ENCODE results near the gene CDT1.
"Not testable (repeated sequence)": the region's sequence is repeated elsewhere in the genome, so short reads cannot be mapped to it uniquely, and the experiment has no call there.

The CDT1 gene

DNA sequence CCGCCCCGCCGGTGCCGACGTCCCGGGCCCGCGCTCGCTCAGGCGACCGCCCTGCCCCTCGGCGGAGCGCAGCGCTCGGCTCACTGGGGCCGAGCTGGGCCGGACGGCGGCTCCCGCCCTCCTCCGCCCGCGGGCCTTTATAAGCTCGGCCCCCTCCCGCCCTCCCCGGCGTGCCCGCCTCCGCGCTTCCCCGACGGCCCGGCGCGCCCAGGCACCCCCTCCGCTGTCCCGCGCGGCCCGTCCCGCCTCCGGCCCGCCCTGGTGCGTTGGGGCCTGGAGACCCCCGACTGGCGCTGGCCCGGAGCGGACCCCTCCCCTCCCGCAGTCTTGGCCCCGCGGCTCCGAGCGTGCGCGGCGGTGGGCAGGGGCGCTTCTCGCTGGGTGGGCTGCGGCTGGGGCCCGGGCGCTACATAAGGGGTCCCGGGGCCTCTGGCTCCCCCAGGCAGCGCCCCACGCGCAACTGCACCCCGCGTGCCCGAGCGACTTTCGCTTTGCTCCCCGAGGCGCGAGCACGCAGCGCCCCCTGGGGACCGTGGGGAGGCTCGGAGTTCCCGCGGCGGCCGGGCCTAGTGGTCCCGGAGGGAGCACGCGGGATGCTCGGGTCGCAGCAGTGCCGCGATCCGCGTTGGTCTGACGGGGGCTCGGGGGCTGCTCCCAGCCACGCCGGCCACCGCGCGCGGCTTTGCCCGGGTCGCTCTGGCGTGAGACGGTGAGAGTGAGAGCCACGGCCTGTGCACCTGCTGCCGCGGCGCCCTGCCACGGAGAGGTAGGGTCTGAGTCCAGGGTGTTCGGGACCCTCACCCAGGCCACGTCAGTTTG is 18.3 kb upstream of the CDT1 start, which contains the start of gene PIEZO1:
Gene PIEZO1, minus strand, starts transcription at position 115 of the 819 bp plus-strand sequence. CDS start 256 bp downstream, outside the sequence.
- H3K27me3 ChIP-seq (ENCODE audit: insufficient read depth, low read length): no peaks in the 10 kb centered on the region
- peak within 1 kb of the TSS; percentile 82 for H3K27ac ChIP-seq (ENCODE audit: low read depth, low read length)
- peak within 1 kb of the TSS; percentile 81 for H2AFZ ChIP-seq (ENCODE audit: low read length, unreplicated experiment)
- H3K4me3 ChIP-seq (ENCODE audit: low read depth, low read length): peak within 1 kb of the TSS; percentile 93
- H3K4me1 ChIP-seq (ENCODE audit: control insufficient read depth, insufficient read depth, low read length, unreplicated experiment): peaks cover 31% of the 10 kb centered on the region
- H3K36me3 ChIP-seq (ENCODE audit: insufficient read depth, low read length): no peaks in the 10 kb centered on the region
- H3K79me2 ChIP-seq (ENCODE audit: control insufficient read depth, insufficient read depth, low read length, unreplicated experiment): peaks cover 46% of the 10 kb centered on the region

DNA sequence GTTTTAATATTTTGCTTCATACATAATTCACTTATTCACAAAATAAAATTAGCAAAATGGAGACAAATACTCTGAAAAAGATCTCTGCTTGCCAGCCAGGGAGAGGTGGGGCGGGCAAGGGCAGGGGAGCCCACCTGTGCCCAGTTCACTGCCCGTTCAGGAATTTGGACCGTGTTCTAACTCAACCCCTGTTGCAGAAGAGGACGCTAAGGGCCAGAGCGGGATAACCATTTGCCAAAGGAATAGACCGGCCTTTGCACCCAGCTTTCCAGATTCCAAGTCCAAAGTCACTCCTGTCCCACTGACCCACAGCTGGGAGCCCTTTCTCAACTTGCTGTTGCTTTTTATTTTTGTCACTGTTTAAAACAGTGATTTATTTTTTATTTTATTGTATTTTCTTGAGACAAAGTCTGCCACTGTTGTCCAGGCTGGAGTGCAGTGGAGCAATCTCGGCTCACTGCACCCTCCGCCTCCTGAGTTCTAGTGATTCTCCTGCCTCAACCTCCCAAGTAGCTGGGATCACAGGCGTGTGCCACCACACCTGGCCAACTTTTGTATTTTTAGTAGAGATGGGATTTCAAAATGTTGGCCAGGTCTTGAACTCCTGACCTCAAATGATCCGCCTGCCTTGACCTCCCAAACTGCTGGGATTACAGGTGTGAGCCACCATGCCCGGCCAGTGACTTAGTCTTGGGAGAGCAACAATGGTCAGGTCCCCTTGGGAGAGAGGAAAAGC is 15.8 kb upstream of the CDT1 start:
- H3K36me3 ChIP-seq (ENCODE audit: insufficient read depth, low read length): no peaks in the 10 kb centered on the region
- H3K4me3 ChIP-seq (ENCODE audit: low read depth, low read length): no peak overlapping the region
- peaks cover 14% of the 10 kb centered on the region for H3K4me1 ChIP-seq (ENCODE audit: control insufficient read depth, insufficient read depth, low read length, unreplicated experiment)
- H2AFZ ChIP-seq (ENCODE audit: low read length, unreplicated experiment): no peak overlapping the region
- H3K27ac ChIP-seq (ENCODE audit: low read depth, low read length): no peak overlapping the region
- H3K27me3 ChIP-seq (ENCODE audit: insufficient read depth, low read length): no peaks in the 10 kb centered on the region
- peaks cover 21% of the 10 kb centered on the region for H3K79me2 ChIP-seq (ENCODE audit: control insufficient read depth, insufficient read depth, low read length, unreplicated experiment)

DNA sequence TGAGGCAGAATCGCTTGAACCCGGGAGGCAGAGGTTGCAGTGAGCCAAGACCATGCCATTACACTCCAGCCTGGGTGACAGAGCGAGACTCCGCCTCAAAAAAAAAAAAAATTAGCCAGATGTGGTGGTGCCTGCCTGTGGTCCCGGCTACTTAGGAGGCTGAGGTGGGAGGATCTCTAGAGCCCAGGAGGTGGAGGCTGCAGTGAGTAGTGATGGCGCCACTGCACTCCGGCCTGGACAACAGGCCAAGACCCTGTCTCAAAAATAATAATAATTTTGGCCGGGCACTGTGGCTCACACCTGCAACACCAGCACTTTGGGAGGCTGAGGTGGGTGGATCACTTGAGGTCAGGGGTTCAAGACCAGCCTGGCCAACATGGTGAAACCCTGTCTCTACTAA is 14.8 kb upstream of the CDT1 start:
- H3K27me3 ChIP-seq (ENCODE audit: insufficient read depth, low read length); H3K36me3 ChIP-seq (ENCODE audit: insufficient read depth, low read length); H3K27ac ChIP-seq (ENCODE audit: low read depth, low read length); H3K4me3 ChIP-seq (ENCODE audit: low read depth, low read length); H2AFZ ChIP-seq (ENCODE audit: low read length, unreplicated experiment); H3K4me1 ChIP-seq (ENCODE audit: control insufficient read depth, insufficient read depth, low read length, unreplicated experiment): not testable (repeated sequence)
- peaks cover 11% of the 10 kb centered on the region for H3K79me2 ChIP-seq (ENCODE audit: control insufficient read depth, insufficient read depth, low read length, unreplicated experiment)

DNA sequence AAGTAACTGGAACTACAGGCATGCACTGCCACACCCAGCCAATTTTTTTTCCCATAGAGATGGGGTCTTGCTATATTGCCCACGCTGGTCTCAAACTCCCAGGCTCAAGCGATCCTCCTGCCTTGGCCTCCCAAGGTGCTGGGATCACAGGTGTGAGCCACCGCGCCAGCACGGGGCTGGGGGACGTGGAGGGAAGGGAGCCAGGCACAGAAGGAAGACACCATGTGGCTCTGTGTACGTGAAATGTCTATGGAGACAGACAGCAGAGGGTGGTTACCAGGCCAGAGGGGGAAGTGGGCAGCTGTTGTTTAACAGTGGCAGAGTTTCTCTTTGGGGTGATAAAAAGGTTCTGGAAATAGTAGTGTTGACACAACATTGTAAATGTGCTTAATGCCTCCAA is 14.0 kb upstream of the CDT1 start:
- Histone ChIP-seq H3K4me3 (ENCODE audit: low read depth, low read length) (no peak overlapping the region), H3K36me3 (ENCODE audit: insufficient read depth, low read length) (no peaks in the 10 kb centered on the region), H3K4me1 (ENCODE audit: control insufficient read depth, insufficient read depth, low read length, unreplicated experiment) (peaks cover 8% of the 10 kb centered on the region), H3K27me3 (ENCODE audit: insufficient read depth, low read length) (no peaks in the 10 kb centered on the region), H3K27ac (ENCODE audit: low read depth, low read length) (no peak overlapping the region), H3K79me2 (ENCODE audit: control insufficient read depth, insufficient read depth, low read length, unreplicated experiment) (peaks cover 3% of the 10 kb centered on the region), H2AFZ (ENCODE audit: low read length, unreplicated experiment) (no peak overlapping the region)

DNA sequence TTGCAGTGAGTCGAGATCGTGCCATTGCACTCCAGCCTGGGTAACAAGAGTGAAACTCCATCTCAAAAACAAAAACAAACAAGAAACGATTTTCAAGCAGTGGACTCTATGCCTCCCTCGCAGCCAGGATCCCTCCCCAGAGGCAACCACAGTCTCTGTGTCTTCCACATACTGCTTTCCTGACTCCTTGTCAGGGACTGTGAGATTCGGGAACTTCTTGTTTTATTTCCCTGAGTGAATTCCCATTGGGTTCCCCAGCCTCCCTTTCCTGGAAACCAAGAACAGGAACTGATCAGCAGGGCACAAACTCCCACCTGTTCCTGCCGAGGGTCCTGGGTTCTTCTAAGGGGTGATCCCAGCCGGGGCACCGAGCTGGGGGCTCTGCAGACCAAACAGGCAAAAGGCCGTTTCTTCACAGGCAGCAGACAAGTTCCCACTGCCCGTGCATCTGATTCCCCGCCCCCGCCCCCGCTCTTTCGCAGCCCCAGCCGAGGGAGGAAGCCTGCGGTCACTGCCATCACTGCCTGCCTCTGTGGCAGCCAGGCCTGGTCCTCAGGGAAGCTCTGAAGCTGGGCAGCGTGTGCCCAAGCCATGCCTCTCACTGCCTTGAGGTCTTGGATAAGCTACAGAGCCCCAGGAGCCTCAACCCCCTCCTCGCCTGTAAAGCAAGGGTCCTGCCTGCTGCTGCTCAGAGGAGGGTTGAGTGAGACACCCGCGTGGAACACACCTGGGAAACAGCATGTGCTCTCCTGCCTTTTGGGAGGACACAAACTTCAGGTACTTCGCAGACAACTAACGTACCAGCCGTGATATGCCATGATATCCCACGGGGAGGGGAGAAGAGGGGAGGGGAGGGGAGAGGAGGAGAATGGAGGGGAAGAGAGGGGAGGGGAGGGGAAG is 13.0 kb upstream of the CDT1 start:
- peak overlapping the region; percentile 56; the same call in 1 of the 2 replicates for H3K4me3 ChIP-seq (ENCODE audit: low read depth, low read length)
- H3K79me2 ChIP-seq (ENCODE audit: control insufficient read depth, insufficient read depth, low read length, unreplicated experiment): no peaks in the 10 kb centered on the region
- H3K4me1 ChIP-seq (ENCODE audit: control insufficient read depth, insufficient read depth, low read length, unreplicated experiment): peaks cover 8% of the 10 kb centered on the region
- H3K27me3 ChIP-seq (ENCODE audit: insufficient read depth, low read length): no peaks in the 10 kb centered on the region
- H3K36me3 ChIP-seq (ENCODE audit: insufficient read depth, low read length): no peaks in the 10 kb centered on the region
- H2AFZ ChIP-seq (ENCODE audit: low read length, unreplicated experiment): no peak overlapping the region
- H3K27ac ChIP-seq (ENCODE audit: low read depth, low read length): no peak overlapping the region

DNA sequence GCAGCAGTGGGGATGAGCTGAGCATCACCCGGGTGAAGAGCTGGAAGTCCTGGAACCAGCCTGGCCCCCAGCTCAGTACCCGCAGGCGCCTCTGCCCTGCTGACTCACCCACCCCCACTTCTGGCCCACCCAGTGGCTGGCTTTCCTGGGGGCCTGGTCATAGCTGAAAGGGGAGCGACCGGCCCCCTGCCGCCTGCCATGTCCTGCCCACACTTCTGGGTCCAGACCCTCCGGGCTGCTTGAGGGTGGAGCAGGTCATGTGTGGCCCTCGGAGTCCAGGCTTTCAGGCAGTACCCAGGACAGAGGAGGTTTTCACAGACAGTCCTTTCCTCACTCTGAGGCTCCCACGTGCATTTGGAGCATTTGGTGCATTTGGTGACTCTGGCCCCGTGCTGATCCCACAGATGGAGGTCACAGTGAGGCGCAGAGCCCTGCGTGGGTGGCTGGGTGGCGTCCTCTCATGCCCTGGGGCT is 11.5 kb upstream of the CDT1 start:
- Histone ChIP-seq H3K27me3 (ENCODE audit: insufficient read depth, low read length) (no peaks in the 10 kb centered on the region), H3K4me3 (ENCODE audit: low read depth, low read length) (no peak overlapping the region), H3K79me2 (ENCODE audit: control insufficient read depth, insufficient read depth, low read length, unreplicated experiment) (no peaks in the 10 kb centered on the region), H3K4me1 (ENCODE audit: control insufficient read depth, insufficient read depth, low read length, unreplicated experiment) (peaks cover 8% of the 10 kb centered on the region), H2AFZ (ENCODE audit: low read length, unreplicated experiment) (no peak overlapping the region), H3K36me3 (ENCODE audit: insufficient read depth, low read length) (no peaks in the 10 kb centered on the region), H3K27ac (ENCODE audit: low read depth, low read length) (no peak overlapping the region)

DNA sequence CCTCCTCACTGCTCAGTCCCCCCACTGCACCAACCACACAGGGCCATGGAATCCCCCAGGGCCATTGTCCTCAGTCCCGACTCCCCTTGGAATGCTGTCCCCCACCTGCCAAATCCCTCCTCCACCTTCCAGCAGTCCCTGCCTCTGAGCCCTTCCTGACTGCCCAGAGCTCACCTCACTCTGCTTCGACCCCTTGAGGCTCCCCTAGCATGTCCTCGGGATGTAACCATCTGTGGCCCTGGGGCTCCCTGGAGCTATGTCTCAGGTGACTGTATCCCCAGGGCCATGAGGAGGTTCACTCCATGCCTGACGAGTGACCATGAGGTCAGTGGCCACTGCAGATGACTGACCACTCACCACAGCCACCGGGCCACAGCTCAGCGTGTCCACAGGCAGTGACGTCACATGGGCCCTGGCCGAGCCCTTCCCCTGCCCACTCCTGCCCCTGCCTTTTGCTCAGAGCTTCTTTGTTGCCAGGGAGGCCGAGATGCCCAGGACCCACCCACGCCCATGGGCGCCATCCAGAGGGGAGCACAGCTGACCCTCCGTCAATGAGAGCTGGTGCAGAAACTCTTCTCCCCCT is 10.8 kb upstream of the CDT1 start:
- H3K27me3 ChIP-seq (ENCODE audit: insufficient read depth, low read length): no peaks in the 10 kb centered on the region

DNA sequence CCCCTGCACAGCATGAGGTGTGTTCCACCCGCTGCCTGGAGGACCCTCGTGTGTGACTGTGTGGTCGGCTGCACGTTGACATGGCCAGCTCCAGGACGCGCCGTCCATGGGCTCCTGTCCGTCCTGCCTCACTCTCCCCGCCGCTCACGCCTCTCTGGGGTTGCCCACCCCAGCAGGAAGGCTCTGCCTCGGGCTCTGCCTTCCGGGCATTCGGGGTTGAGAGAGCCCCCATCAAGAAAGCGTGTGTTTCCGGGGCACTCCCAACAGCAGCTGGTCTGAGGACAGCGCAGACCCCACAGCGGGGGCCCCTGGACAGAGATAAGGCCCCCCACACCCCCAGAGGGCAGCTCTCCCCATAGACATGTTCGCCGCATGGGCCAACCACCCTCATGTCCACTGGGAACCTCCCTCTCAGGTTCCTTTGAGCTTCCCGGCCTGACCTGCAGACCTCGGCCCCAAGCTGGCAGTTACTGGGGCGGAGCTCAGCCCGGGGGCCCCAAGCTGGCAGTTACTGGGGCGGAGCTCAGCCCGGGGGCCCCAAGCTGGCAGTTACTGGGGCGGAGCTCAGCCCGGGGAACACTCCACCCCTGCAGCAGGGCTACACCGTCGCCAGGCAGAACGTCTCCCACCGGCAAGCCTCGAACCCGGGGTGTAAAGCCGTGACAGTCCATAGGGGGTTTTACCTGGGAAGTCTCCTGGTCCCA is 10.2 kb upstream of the CDT1 start:
- Histone ChIP-seq H3K4me3 (ENCODE audit: low read depth, low read length) (no peak overlapping the region), H3K79me2 (ENCODE audit: control insufficient read depth, insufficient read depth, low read length, unreplicated experiment) (no peaks in the 10 kb centered on the region), H2AFZ (ENCODE audit: low read length, unreplicated experiment) (no peak overlapping the region), H3K27ac (ENCODE audit: low read depth, low read length) (no peak overlapping the region), H3K27me3 (ENCODE audit: insufficient read depth, low read length) (no peaks in the 10 kb centered on the region), H3K36me3 (ENCODE audit: insufficient read depth, low read length) (no peaks in the 10 kb centered on the region), H3K4me1 (ENCODE audit: control insufficient read depth, insufficient read depth, low read length, unreplicated experiment) (peaks cover 8% of the 10 kb centered on the region)

More for the DNA sequence above, 10.8 kb upstream of the CDT1 start:
- H2AFZ ChIP-seq (ENCODE audit: low read length, unreplicated experiment): no peak overlapping the region
- no peak overlapping the region for H3K27ac ChIP-seq (ENCODE audit: low read depth, low read length)
- H3K79me2 ChIP-seq (ENCODE audit: control insufficient read depth, insufficient read depth, low read length, unreplicated experiment): no peaks in the 10 kb centered on the region
- peaks cover 8% of the 10 kb centered on the region for H3K4me1 ChIP-seq (ENCODE audit: control insufficient read depth, insufficient read depth, low read length, unreplicated experiment)
- H3K36me3 ChIP-seq (ENCODE audit: insufficient read depth, low read length): no peaks in the 10 kb centered on the region
- no peak overlapping the region for H3K4me3 ChIP-seq (ENCODE audit: low read depth, low read length)

DNA sequence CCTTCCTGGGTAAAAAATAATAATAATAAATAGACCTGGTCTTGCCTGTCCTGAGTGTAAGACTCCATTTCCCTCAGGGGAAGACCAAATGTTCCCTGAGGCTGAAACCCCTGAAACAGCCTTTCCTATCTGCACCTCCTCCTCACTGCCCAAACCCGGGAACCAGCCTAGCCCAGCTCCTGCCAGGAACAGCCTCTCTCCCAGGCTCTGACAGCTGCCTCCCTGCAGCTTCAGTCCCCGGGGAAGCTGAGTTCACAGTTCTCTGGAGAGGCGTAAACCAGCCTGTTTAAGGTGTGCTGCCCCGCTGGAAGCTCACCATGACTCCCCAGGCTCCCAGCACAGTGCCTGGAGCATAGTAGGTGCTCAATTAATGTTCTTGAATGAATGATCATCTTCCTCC is 7.3 kb upstream of the CDT1 start:
- no peaks in the 10 kb centered on the region for H3K27me3 ChIP-seq (ENCODE audit: insufficient read depth, low read length)
- H3K4me1 ChIP-seq (ENCODE audit: control insufficient read depth, insufficient read depth, low read length, unreplicated experiment): no peaks in the 10 kb centered on the region
- H3K36me3 ChIP-seq (ENCODE audit: insufficient read depth, low read length): no peaks in the 10 kb centered on the region
- no peak overlapping the region for H2AFZ ChIP-seq (ENCODE audit: low read length, unreplicated experiment)
- no peak overlapping the region for H3K4me3 ChIP-seq (ENCODE audit: low read depth, low read length)
- H3K27ac ChIP-seq (ENCODE audit: low read depth, low read length): no peak overlapping the region
- no peaks in the 10 kb centered on the region for H3K79me2 ChIP-seq (ENCODE audit: control insufficient read depth, insufficient read depth, low read length, unreplicated experiment)

Measured in ACC112 (cell line).